Measurements from ENCODE around the gene PSMB3. TPM values are rescaled to one million over a fixed set of nuclear protein-coding genes. Genes with fewer than 3 reads are reported as not detected.

The PSMB3 gene
- total RNA-seq, 1 experiment from 2014 or later, result 273 TPM

GRCh38 chr17:38730526-38731379, 21.8 kb upstream of the PSMB3 start (continued):
- TF ChIP-seq ATF6 (CRISPR knock-in tag; IDR thresholded peaks at IDR 0.05) (no peak), E2F4 (CRISPR knock-in tag; IDR thresholded peaks at IDR 0.05; ENCODE audit: borderline replicate concordance, low read depth) (no peak), GABPB1 (CRISPR knock-in tag; IDR thresholded peaks at IDR 0.05) (peak; percentile 16; the same call in 1 of the 2 replicates), PRDM15 (CRISPR knock-in tag; IDR thresholded peaks at IDR 0.05) (0 out of 2 replicates have a peak, but pooled peaks have one; percentile 7), ZNF532 (CRISPR knock-in tag; IDR thresholded peaks at IDR 0.05; ENCODE audit: borderline replicate concordance) (peak; percentile 36; the same call in 1 of the 2 replicates), MAX (CRISPR knock-in tag; IDR thresholded peaks at IDR 0.05) (0 out of 2 replicates have a peak, but pooled peaks have one; percentile 41), MXD4 (CRISPR knock-in tag; IDR thresholded peaks at IDR 0.05; ENCODE audit: borderline replicate concordance) (no peak), ZNF425 (CRISPR knock-in tag; conservative IDR thresholded peaks at IDR 0.05) (no peak), ATF1 (CRISPR knock-in tag; IDR thresholded peaks at IDR 0.05) (no peak), SOX15 (CRISPR knock-in tag; IDR thresholded peaks at IDR 0.05) (no peak), NFE2L1 (CRISPR knock-in tag; IDR thresholded peaks at IDR 0.05) (0 out of 2 replicates have a peak, but pooled peaks have one; percentile 61), NR2C2 (CRISPR knock-in tag; IDR thresholded peaks at IDR 0.05) (no peak)

Data from WTC11 (cell line).